HUES48 (cell line): ENCODE data around the gene GABRR3.

Source experiments
- H3K27ac ChIP-seq: one replicate; pipeline ENCODE4 v1.7.0; 2013; ENCODE audit warnings: low read depth, low read length, inconsistent platforms
- H3K27me3 ChIP-seq: 2 replicates; pipeline ENCODE4 v1.6.1; 2013; ENCODE audit warnings: mild to moderate bottlenecking, low read length; ENCODE audit not compliant: control insufficient read depth, insufficient read depth
- H3K36me3 ChIP-seq: 2 replicates; pipeline ENCODE4 v1.6.1; 2013; ENCODE audit warnings: low read length; ENCODE audit not compliant: control insufficient read depth, insufficient read depth
- H3K4me1 ChIP-seq: 2 replicates; pipeline ENCODE4 v1.6.1; 2013; ENCODE audit warnings: mild to moderate bottlenecking, low read length; ENCODE audit not compliant: control insufficient read depth, insufficient read depth
- H3K4me3 ChIP-seq: 2 replicates; pipeline ENCODE4 v1.5.1; 2013; ENCODE audit warnings: mild to moderate bottlenecking, low read depth, low read length
- H3K9ac ChIP-seq: 2 replicates; pipeline ENCODE4 v1.6.1; 2013; ENCODE audit warnings: mild to moderate bottlenecking, low read depth, low read length, moderate library complexity
- H3K9me3 ChIP-seq: 2 replicates; pipeline ENCODE4 v1.6.1; 2013; ENCODE audit warnings: low read length; ENCODE audit not compliant: control insufficient read depth, insufficient read depth

The GABRR3 gene

DNA sequence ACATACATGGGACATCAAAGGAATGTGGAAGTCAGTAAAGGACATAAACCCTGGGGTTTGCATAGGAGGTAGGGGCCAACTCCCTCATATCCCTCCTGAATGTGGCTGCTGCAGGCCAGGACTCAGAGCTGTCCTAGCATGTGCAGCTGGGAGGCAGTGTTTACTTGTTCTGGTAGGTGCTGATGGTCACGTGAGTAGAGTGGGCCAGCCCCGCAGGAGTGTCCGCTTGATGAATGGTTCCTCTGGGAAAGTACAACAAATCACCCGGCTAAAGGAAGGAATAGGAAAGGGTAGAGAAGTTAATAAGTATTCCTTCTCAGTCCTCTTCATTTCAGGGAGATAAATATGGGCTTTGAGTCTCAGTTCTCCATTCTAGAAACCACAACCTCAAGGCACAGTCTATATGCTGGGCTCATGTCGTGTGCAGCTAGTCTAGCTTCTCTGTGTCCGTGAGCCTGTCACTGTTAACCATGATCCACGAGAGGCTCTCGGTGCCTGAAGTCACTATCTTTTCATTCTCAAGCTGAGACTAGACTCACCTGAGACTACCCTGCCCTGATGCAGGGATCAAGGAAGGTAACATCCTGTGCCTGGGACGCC lies 80.8 kb downstream of the GABRR3 start:
- H3K36me3 ChIP-seq = no peaks in the 10 kb centered on the region
- H3K4me3 ChIP-seq = no peak overlapping the region
- H3K9ac ChIP-seq = no peak overlapping the region
- H3K9me3 ChIP-seq = no peaks in the 10 kb centered on the region
- H3K4me1 ChIP-seq = no peaks in the 10 kb centered on the region
- H3K27me3 ChIP-seq = no peaks in the 10 kb centered on the region
- no peak overlapping the region for H3K27ac ChIP-seq

DNA sequence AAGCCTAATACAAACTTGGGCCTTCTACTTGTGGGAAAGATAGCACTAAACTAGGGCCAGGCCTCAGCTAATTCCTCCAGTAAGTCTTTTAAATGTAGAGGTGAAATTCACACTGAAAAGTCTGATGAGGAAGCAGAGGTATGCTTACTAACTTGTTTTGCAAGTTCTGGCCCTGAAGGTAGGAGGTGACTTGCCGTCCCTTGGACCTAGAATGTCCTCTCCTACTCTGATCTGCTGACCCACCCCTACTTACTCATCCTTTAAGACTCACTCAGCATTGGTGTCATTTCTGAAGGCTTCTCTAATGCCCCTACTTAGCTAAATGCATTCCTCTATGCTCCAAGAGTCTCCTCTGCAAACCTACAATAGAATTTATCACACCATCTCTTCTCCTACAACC lies 82.2 kb downstream of the GABRR3 start:
- Histone ChIP-seq H3K4me1 (no peaks in the 10 kb centered on the region), H3K9ac (no peak overlapping the region), H3K36me3 (peaks cover 7% of the 10 kb centered on the region; the same call in 1 of the 2 replicates), H3K27ac (no peak overlapping the region), H3K9me3 (no peaks in the 10 kb centered on the region), H3K4me3 (no peak overlapping the region), H3K27me3 (no peaks in the 10 kb centered on the region)

DNA sequence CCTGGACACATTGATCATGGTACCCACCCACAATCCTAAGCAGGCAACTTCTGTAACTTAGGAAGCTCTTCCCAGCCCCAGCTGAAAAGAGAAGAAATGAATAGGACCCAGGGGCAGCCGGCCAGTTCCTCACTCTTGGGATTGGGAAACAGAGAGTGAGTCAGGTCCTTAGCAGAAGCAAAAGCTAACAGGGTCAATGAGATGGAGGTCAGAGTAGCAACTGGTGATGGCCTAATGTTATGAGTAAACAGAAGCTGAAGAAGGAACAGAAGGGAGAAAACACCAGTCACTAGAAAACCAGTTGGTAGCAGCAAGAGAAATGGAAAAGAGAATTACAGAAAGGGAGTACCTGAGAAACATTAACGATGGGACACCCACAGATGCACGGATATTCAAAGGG lies 82.8 kb downstream of the GABRR3 start:
- peaks cover 11% of the 10 kb centered on the region; the same call in 1 of the 2 replicates for H3K36me3 ChIP-seq
- no peaks in the 10 kb centered on the region for H3K27me3 ChIP-seq
- H3K9me3 ChIP-seq = no peaks in the 10 kb centered on the region
- H3K27ac ChIP-seq = no peak overlapping the region
- no peaks in the 10 kb centered on the region for H3K4me1 ChIP-seq
- no peak overlapping the region for H3K9ac ChIP-seq
- H3K4me3 ChIP-seq = no peak overlapping the region

DNA sequence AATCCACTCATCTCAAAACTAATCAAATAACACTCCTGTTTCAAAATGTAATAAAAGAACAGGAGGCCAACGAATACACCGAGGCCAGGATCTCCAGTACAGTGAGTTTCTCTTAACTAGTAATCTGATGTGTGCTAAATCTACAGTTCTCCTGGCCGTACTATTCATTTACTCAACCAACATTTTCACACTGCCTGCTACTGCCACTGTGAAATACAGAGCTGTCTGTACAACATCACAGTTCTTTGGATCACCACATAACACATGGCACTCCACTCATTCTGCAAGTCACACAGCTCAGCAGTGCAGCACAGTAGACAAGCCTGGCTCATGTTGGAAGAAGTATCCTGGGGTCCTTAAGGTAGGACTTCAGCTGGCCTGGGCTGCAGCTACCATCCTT lies 84.8 kb downstream of the GABRR3 start:
- Histone ChIP-seq H3K27ac (no peak overlapping the region), H3K4me3 (no peak overlapping the region), H3K27me3 (no peaks in the 10 kb centered on the region), H3K9ac (no peak overlapping the region), H3K36me3 (peaks cover 20% of the 10 kb centered on the region), H3K4me1 (no peaks in the 10 kb centered on the region), H3K9me3 (no peaks in the 10 kb centered on the region)

DNA sequence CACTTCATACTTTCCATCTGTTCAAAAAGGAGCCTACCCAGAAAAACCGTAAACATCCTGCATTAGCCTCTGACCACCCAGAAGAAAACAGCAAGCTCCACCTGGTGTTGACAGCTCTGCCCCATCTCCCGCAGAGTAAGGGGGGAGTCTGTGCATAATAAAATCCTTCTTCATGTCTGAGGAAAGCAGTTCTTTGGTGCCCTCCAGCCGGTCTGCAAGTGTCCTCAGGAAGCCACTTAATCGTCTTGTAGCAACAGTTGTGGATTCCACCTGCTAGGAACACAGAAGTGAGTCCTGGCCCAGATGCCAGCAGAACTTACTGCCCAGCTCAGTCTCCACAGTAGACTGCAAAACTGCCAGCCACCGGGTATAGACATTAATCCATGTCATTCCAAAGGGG lies 85.4 kb downstream of the GABRR3 start:
- no peak overlapping the region for H3K27ac ChIP-seq
- H3K27me3 ChIP-seq = no peaks in the 10 kb centered on the region
- H3K4me1 ChIP-seq = no peaks in the 10 kb centered on the region
- H3K9ac ChIP-seq = no peak overlapping the region
- peaks cover 26% of the 10 kb centered on the region for H3K36me3 ChIP-seq
- no peak overlapping the region for H3K4me3 ChIP-seq
- no peaks in the 10 kb centered on the region for H3K9me3 ChIP-seq

DNA sequence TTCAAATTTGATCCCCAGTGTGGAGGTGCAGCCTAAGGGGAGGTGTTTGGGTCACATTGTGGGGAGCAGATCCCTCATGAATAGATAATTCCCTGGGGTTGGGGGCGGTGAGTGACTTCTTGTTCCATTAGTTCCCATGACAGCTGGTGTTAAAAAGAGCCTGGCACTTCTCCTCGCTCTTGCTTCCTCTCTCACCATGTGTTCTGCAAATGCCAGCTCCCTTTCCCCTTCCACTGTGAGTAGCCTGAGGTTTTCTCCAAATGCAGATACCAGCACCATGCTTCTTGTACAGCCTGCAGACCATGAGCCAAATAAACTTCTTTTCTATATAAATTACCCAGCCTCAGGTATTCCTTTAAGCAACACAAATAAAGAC lies 86.0 kb downstream of the GABRR3 start:
- H3K4me1 ChIP-seq = no peaks in the 10 kb centered on the region
- H3K27me3 ChIP-seq = no peaks in the 10 kb centered on the region
- H3K9ac ChIP-seq = no peak overlapping the region
- H3K4me3 ChIP-seq = no peak overlapping the region
- no peak overlapping the region for H3K27ac ChIP-seq
- peaks cover 27% of the 10 kb centered on the region for H3K36me3 ChIP-seq
- H3K9me3 ChIP-seq = no peaks in the 10 kb centered on the region

DNA sequence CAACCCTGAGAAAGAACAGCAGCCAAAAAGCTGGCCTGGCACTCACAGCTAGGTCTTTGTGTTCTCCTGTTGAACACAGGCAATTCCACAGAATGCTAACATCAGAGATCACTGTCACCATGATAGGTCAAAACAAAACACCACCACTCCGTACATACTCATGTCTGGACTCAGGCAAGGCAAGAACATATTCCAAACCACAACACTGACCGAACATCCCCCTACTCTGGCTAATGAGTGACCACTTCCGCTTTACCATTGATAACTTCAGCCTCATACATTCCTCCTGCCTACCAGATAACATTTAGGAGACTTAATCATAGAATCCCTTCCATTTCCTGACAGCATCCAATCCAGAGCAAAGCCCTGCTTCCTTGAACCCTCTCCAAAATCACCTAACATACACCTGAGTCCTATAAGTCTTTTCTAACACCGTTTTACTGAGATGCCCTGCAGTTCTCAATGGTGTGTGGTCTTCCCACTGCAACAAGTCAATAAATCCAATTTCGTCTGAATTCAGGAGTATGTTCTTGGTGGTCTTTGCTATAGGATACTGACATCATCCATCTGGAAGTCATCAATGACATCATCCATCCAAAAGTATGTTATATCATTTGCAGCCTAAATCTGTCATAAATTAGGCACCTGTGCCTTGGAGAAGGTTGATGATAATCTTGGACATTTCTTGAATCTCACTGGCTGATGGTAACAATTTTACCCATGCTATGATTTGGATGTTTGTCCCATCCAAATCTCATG lies 86.6 kb downstream of the GABRR3 start:
- Histone ChIP-seq H3K9me3 (no peaks in the 10 kb centered on the region), H3K36me3 (peaks cover 31% of the 10 kb centered on the region), H3K27me3 (no peaks in the 10 kb centered on the region), H3K4me1 (no peaks in the 10 kb centered on the region), H3K4me3 (no peak overlapping the region), H3K27ac (no peak overlapping the region), H3K9ac (no peak overlapping the region)

DNA sequence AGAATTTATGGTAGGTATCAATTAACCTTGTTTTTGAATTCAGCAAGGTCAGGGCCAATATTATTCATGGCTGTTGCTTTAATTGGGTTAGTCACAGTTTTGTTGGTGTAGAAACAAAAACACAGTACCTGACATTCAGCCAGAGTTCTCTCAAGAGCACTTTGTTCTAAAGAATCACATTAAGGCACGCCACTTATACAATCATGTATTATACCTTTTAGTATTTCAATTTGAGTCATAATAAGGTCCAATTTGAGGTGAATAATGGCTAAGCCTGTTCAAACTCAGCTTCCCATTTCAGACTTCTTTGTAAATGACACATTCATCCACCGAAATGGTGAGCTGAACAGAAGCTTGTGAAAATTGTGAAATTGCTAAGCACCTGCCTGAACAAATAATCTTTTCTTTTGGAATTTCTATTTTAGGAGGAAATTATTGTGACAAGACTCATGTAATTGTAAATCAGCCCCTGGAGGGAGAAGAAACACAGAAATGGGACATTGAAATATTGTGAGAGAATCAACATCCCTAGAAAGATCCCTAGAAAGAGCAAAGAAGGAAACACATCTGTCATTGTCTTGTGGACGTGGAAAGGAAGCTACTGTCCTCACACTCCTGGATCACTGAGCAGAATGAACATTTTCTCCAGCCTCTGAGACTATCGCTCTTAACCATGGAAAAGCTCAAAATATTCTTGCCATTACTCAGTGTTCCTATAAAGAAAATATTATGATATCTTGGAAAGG lies 92.1 kb downstream of the GABRR3 start:
- Histone ChIP-seq H3K9me3 (no peaks in the 10 kb centered on the region), H3K36me3 (peaks cover 43% of the 10 kb centered on the region), H3K9ac (no peak overlapping the region), H3K4me3 (no peak overlapping the region), H3K4me1 (no peaks in the 10 kb centered on the region), H3K27me3 (no peaks in the 10 kb centered on the region), H3K27ac (no peak overlapping the region)

DNA sequence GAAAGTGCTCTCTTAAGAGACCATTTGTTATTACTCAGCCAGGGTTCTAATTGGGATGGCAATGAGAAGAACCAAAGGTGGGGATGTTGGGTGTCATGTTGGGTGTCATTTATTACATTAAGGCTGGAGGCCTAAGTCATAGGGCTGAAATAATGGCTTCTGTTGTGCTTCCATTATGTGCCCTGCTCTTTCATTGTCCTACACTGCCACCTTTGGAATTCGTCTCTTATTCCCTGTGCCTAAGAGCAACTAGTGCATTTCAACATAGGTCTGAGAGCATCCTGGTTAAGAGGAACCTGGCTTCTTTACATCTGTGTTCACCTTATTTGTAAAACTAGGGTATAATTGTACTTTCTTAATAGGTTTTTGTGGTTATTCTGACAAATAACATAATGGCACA lies 95.1 kb downstream of the GABRR3 start:
- H3K36me3 ChIP-seq = peaks cover 31% of the 10 kb centered on the region
- no peak overlapping the region for H3K27ac ChIP-seq
- no peak overlapping the region for H3K4me3 ChIP-seq
- H3K27me3 ChIP-seq = no peaks in the 10 kb centered on the region
- no peaks in the 10 kb centered on the region for H3K4me1 ChIP-seq
- H3K9me3 ChIP-seq = no peaks in the 10 kb centered on the region
- no peak overlapping the region for H3K9ac ChIP-seq

DNA sequence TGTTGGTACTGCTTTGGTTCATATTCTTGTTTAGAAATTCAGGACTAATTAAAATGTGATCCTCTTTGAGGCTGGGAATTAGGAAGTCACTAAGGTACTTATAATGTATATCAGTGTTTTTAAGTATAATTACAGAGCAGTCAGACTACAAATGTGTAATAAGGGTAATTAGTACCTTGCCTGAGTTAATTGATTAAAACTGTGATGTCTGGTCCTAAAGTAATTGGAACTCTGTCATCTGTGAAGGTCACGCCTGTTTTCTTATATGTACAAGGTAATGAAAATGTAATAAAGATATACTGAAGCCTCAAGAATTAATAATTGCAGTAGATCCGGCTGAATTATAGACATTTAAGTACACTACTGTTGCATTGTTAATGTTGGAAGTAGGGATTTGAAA lies 95.7 kb downstream of the GABRR3 start:
- Histone ChIP-seq H3K36me3 (peaks cover 28% of the 10 kb centered on the region), H3K9ac (no peak overlapping the region), H3K27me3 (no peaks in the 10 kb centered on the region), H3K4me1 (no peaks in the 10 kb centered on the region), H3K4me3 (no peak overlapping the region), H3K9me3 (no peaks in the 10 kb centered on the region), H3K27ac (no peak overlapping the region)

DNA sequence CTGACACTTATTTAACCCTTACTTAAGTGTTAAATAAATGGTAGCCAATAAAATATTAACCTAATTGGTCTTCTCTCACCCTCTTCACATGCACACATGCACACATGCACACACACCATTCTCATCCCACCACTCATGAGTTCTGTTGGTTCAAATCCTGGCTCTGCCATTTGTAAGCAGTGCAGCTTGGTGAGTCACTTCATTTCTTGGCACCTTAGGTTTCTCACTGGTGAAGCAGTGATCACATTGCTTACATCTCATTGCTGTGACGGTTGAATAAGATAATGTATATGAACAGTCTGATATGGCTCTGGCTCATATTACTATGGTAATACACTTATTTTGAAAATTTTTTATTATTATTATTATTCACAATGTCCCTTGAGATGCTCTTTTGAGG lies 96.7 kb downstream of the GABRR3 start:
- Histone ChIP-seq H3K9ac (no peak overlapping the region), H3K9me3 (no peaks in the 10 kb centered on the region), H3K4me1 (no peaks in the 10 kb centered on the region), H3K27me3 (no peaks in the 10 kb centered on the region), H3K4me3 (no peak overlapping the region), H3K36me3 (peaks cover 26% of the 10 kb centered on the region), H3K27ac (no peak overlapping the region)
